ENCODE results near the gene LARP6. TPM values are rescaled to one million over a fixed set of nuclear protein-coding genes. Genes with fewer than 3 reads are reported as not detected.
A peak's percentile ranks its signal among the peaks of the same experiment; 100 is the strongest.

Gene LARP6
- total RNA-seq, 1 experiment from 2014 or later = 31.2 TPM

GRCh38 chr15:70781236-70781635 is 72.7 kb downstream of the LARP6 start:
- H3K9me2 ChIP-seq (ENCODE audit: insufficient read depth) = no peaks in the 10 kb centered on the region
- no peaks in the 10 kb centered on the region for H4K20me1 ChIP-seq (ENCODE audit: insufficient read depth)
- POLR2A ChIA-PET (ENCODE audit: unreplicated experiment) = interaction anchor here (0.6 to 0.7 kb wide), 2 partner anchors 18 to 1318 kb away, joined by 3 to 4 read pairs; no protein-coding TSS in a partner anchor
- DNase-seq = peak; percentile 68 to 82
- no peaks in the 10 kb centered on the region for H3K27me3 ChIP-seq (ENCODE audit: insufficient read depth, low read depth)
- intact Hi-C loops (cut with micrococcal nuclease; ENCODE audit: unreplicated experiment) = loop anchor here (2.0 kb wide), 1 partner anchor 18 kb away; the partner anchor contains the start of gene UACA
- H3K4me1 ChIP-seq (replicated peaks; ENCODE audit: insufficient read depth) = peaks cover 53% of the 10 kb centered on the region
- CTCF ChIA-PET = no interaction called here
- H3K79me2 ChIP-seq (ENCODE audit: low read depth) = no peaks in the 10 kb centered on the region
- H3K4me2 ChIP-seq = peak overlapping the region; percentile 7; the same call in 1 of the 2 replicates
- no peaks in the 10 kb centered on the region for H3K36me3 ChIP-seq (ENCODE audit: low read depth)
- no TSS peak for BruUV-seq (replicated peaks)
- H3K9me3 ChIP-seq (ENCODE audit: insufficient read depth, low read depth) = no peaks in the 10 kb centered on the region
- peak overlapping the region; percentile 34 for H3K27ac ChIP-seq
- peaks cover 24% of the 10 kb centered on the region for H3F3A ChIP-seq (ENCODE audit: insufficient read depth, low read depth)
- H2AFZ ChIP-seq = no peak overlapping the region
- TF ChIP-seq EZH2 (IDR thresholded peaks at IDR 0.05; ENCODE audit: low read depth) (no peak), CTCF (conservative IDR thresholded peaks at IDR 0.05) (no peak)
- H3K4me3 ChIP-seq = no peak overlapping the region

Other genes with a start within 250 kb of the LARP6 start
- 59.9 and 64.5 TPM in 2 replicates for gene UACA, start 90.6 kb downstream of the LARP6 start, total RNA-seq (2021)
- 4.2 and 5.5 TPM in 2 replicates for gene THAP10, start 38.3 kb upstream of the LARP6 start, total RNA-seq (2021)
- gene LRRC49, start 38.7 kb upstream of the LARP6 start, total RNA-seq (2021) = 6.2 and 6.3 TPM in 2 replicates

All from PC-9 (cell line).